Skeletal muscle tissue (tissue), 4 donors: ENCODE data around the gene ROPN1L. TPM values are rescaled to one million over a fixed set of nuclear protein-coding genes. Genes with fewer than 3 reads are reported as not detected.

ENCODE experiments used
- H3K27ac ChIP-seq: one replicate; pipeline ENCODE4 v1.7.0; 2013; ENCODE audit warnings: mild to moderate bottlenecking, low read depth, low read length, inconsistent platforms
- H3K27me3 ChIP-seq, 3 donors: one replicate each; pipeline ENCODE4 v1.7.0; 2013; ENCODE audit warnings: low read length in 3 of 3; ENCODE audit not compliant: control insufficient read depth in 3 of 3, insufficient read depth in 3 of 3
- H3K36me3 ChIP-seq, 3 donors: one replicate each; pipeline ENCODE4 v1.7.0; 2013; ENCODE audit warnings: low read length in 3 of 3; ENCODE audit not compliant: control insufficient read depth in 3 of 3, insufficient read depth in 3 of 3
- H3K4me1 ChIP-seq, 3 donors: one replicate each; pipeline ENCODE4 v1.7.0; 2013; ENCODE audit warnings: low read length in 3 of 3, mild to moderate bottlenecking in 3 of 3; ENCODE audit not compliant: control insufficient read depth in 3 of 3, insufficient read depth in 3 of 3
- H3K4me3 ChIP-seq, 3 donors: one replicate each; pipeline ENCODE4 v1.7.0; 2013; ENCODE audit warnings: low read length in 3 of 3
- H3K9ac ChIP-seq, 3 donors: one replicate each; pipeline ENCODE4 v1.7.0; 2013; ENCODE audit warnings: low read length in 3 of 3, mild to moderate bottlenecking in 3 of 3, moderate library complexity in 2 of 3, low read depth in 1 of 3
- H3K9me3 ChIP-seq, 3 donors: one replicate each; pipeline ENCODE4 v1.7.0; 2013; ENCODE audit warnings: low read length in 3 of 3; ENCODE audit not compliant: control insufficient read depth in 3 of 3
- total RNA-seq: library from RNA; depleted of rRNA; stranded (reverse); fragments of >200 nt; gene quantifications from one replicate; pipeline ENCODE4 v1.2.3, GENCODE V29; 2014
- donor health status: Osteomylitis.

ROPN1L gene
- total RNA-seq, 1 donor from 2014 or later, result not detected

DNA sequence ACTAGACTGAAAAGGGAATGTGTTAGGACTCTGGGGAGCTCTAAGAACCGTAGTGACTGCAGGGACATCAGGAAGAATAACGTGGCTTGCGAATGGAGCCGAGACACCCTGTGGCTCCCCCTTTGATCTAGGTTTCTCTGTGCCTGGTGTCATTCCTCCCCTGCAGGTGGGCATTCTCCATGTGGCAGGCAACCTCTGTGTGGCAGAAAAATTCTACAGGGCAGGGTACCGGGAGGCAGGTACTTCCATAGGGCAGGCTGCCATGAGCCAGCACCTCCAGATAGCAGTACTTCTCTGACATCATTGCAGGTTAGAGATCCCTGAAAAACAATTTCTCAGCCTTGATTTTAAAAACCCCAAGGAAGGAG lies 43.1 kb downstream of the ROPN1L start:
- Histone ChIP-seq H3K9me3 (no peaks in the 10 kb centered on the region), H3K27ac (no peak overlapping the region), H3K4me3 (no peak overlapping the region), H3K9ac (no peak overlapping the region), H3K36me3 (no peaks in the 10 kb centered on the region), H3K4me1 (peaks cover 0 to 3% (median 0%) of the 10 kb centered on the region in 3 donors), H3K27me3 (no peaks in the 10 kb centered on the region)

DNA sequence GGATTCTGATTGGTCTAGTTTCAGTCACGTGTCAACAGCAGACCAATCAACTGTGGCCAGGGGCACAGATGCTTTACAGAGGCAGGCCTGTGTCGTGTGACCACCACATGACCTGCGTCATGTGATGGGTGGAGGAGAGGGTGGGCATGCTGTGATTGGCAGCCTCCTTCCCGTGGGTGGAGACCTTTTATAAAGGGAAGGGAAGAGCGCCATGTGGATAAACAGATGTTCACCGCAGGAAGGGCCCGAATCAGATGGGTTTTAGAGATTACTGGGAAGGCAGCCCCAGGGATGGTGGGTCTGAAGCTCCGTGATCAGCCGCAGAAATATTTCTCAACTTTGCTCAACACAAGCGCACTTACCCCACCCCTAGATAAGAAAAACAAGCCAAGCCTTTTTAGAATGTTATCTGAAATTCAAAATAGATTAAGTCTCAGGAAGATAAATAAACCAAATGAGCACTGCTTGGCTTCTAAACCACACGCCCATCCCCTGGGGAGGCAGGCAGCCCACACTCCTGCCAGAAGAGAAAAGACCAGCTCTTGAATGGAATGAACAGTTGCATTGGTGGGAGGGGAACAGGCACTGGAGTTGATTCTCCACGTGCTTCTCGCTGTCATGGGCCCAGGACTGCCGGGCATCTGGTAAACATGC lies 43.6 kb downstream of the ROPN1L start:
- H3K36me3 ChIP-seq, result no peaks in the 10 kb centered on the region
- H3K9me3 ChIP-seq, result no peaks in the 10 kb centered on the region
- no peak overlapping the region for H3K4me3 ChIP-seq
- H3K27ac ChIP-seq, result no peak overlapping the region
- peaks cover 0 to 4% (median 0%) of the 10 kb centered on the region in 3 donors for H3K4me1 ChIP-seq
- no peaks in the 10 kb centered on the region for H3K27me3 ChIP-seq
- H3K9ac ChIP-seq, result no peak overlapping the region

DNA sequence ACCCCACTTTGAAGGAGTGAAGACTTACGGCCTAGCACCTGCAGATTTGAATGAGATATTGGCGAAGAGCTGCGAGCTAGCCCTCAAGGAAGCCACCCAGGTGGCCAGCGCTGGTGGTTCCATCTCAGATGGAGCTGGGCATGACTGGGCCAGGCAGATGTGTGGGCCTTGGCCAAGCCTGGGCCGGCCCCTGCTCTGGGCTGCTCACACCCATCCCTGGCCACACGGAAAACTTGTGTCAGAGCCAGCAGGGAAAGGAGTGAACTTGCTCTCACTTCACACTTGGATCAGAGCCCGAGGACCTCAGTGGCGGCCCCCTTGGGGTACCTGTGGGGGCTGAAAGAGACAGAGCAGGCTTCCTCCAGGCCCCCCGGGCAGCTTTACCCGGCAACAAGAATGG lies 44.2 kb downstream of the ROPN1L start:
- H3K27me3 ChIP-seq, result peaks cover 0 to 4% (median 0%) of the 10 kb centered on the region in 3 donors
- no peak overlapping the region for H3K4me3 ChIP-seq
- H3K27ac ChIP-seq, result no peak overlapping the region
- no peak overlapping the region for H3K9ac ChIP-seq
- no peaks in the 10 kb centered on the region for H3K36me3 ChIP-seq
- H3K9me3 ChIP-seq, result no peaks in the 10 kb centered on the region
- peaks cover 0 to 3% (median 0%) of the 10 kb centered on the region in 3 donors for H3K4me1 ChIP-seq

DNA sequence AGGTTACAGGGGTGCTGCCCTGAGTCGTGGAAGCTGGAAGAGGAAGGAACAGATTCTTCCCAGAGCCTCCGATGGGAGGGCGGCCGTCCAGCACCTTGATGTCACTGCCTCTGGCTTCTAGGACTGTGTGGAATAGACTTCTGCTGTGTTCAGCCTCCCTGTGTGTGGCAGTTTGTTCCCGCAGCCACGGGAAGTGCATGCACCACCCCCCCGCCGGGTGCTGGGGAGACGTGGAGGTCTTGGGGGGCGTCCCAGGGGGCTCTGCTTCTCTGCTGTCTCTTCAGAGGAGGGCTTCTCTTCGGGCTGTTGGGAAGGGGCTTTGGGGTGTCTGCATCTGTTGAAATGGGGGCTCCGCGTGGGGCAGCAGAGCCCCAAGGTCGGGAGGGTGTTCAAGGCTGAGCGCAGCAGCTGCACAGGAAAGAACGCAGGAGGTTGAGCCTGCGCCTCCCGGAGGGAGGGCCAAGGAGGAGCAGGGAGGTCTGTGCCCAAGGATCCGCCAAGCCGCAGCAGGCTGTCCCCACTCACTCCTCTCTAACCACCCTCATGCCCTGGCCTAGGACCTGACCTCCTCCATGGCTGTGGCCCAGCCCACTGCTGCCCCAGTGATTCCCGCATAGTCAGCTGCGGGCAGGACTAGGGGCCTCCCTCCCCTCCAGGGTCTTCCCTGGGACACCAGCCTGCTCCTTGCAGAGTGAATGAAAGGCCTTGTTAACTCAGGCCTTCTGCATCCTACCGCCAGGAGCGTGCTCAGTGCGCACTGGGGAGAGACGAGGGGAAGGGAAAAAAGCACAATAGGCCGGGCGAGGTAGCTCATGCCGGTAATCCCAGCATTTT lies 45.0 kb downstream of the ROPN1L start:
- Histone ChIP-seq H3K4me1 (peaks cover 0 to 3% (median 0%) of the 10 kb centered on the region in 3 donors), H3K27ac (no peak overlapping the region), H3K36me3 (no peaks in the 10 kb centered on the region), H3K9me3 (no peaks in the 10 kb centered on the region), H3K4me3 (no peak overlapping the region), H3K9ac (no peak overlapping the region), H3K27me3 (peaks cover 0 to 11% (median 0%) of the 10 kb centered on the region in 3 donors)

DNA sequence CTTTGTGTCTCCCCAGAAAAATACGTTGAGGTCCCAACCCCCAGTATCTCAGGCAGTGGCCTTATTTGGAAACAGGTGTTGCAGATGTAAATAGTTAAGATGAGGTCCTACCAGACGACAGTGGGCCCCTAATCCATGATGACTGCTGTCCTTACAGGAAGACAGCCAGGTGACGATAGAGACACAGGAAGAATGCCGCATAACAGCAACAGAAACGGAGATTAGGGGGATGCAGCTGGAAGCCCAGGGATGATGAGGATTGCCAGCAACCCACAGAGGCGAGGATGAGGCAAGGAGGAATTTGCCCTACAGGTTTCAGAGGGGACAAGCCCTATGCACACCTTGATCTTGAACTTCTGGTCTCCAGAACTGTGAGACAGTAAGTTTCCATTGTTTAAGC lies 46.5 kb downstream of the ROPN1L start:
- H3K4me1 ChIP-seq, result peaks cover 0 to 3% (median 0%) of the 10 kb centered on the region in 3 donors
- no peak overlapping the region for H3K27ac ChIP-seq
- peaks cover 0 to 14% (median 0%) of the 10 kb centered on the region in 3 donors for H3K27me3 ChIP-seq
- no peak overlapping the region for H3K9ac ChIP-seq
- no peaks in the 10 kb centered on the region for H3K9me3 ChIP-seq
- no peaks in the 10 kb centered on the region for H3K36me3 ChIP-seq
- no peak overlapping the region for H3K4me3 ChIP-seq

DNA sequence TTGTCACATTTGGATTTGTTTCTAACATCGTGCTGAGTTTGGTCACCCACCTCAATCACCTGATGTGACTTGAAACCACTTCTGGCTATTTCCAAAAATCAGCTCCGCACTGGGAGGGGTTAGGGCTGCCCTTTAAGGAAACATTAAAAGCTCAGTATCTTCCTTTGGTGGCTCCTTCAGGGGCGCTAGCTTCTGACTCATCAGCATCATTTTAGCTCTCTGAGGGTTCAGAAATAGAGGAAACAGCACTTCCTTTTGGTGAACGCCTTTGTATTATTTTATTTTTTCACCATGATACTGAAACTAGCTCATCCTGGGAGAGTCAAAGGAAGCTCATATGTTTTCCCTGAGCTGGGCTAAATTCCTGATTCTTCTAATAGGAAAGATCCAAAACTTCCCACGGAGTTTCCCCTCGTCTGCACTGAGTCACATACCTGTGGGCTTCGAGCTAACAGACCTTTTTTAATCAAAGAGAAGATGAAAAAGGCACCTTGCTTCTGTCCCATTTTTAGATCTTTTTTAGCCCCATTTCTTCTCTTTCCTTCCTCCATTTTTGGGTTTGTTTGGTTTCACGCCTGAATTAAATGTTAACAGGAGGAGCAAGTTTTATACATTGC lies 48.2 kb downstream of the ROPN1L start:
- Histone ChIP-seq H3K9me3 (peaks cover 0 to 3% (median 2%) of the 10 kb centered on the region in 3 donors), H3K9ac (no peak overlapping the region), H3K4me3 (no peak overlapping the region), H3K27ac (no peak overlapping the region), H3K36me3 (no peaks in the 10 kb centered on the region), H3K27me3 (peaks cover 0 to 14% (median 0%) of the 10 kb centered on the region in 3 donors), H3K4me1 (peaks cover 0 to 3% (median 0%) of the 10 kb centered on the region in 3 donors)

DNA sequence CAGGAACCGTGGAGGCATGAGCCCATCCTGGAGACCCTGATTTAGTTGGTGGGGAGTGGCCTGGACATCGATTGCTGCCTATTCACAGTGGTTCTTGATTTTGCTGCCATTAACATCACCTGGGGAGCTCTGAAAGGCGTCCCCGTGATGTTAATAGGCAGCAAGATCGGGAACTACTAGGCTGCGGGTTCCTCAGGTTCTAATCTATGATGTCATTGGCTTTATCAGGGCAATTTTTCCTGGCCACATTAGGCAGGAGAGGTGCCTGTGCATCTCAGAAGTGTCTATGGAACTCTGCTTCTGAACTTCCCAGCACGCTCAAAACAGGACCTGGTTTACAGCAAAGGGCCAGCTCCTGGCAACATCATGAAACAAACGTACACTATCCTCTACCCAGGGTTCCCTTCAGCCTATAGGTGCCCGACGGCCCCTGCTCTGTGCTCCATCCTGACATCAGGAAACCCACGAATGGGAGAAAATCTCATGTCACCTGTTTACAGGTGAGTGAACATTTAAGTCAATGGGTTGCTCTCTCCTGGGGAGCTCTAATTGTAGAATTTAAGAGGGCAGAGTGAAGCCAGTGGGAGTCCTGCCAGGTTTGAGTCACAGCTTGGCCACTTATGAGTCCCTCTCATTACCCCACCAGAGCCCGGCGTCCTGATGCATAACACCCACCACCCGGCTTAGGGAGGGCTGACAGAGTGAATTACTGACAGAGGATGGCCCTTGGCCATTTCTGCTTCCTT lies 49.4 kb downstream of the ROPN1L start:
- peaks cover 0 to 3% (median 3%) of the 10 kb centered on the region in 3 donors for H3K9me3 ChIP-seq
- peaks cover 0 to 14% (median 0%) of the 10 kb centered on the region in 3 donors for H3K27me3 ChIP-seq
- H3K4me1 ChIP-seq, result peaks cover 0 to 3% (median 0%) of the 10 kb centered on the region in 3 donors
- H3K36me3 ChIP-seq, result no peaks in the 10 kb centered on the region
- no peak overlapping the region for H3K9ac ChIP-seq
- H3K27ac ChIP-seq, result no peak overlapping the region
- H3K4me3 ChIP-seq, result no peak overlapping the region

DNA sequence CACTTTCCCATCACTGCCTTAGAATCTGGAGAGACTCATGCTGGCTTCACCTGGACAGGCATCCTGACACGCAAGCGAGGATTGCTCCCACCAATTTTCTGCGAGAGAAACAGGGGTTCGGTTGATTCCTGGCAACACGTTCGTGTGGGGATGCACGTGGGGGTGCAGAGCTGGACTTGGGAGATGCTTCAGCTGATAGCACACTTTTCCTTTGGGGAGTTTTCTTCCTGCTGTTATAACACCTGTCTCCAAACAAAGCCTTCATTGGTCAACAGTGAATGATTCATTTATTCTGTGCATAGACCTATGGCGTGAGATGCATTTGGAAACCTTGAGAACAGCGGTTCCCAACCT lies 50.0 kb downstream of the ROPN1L start:
- no peak overlapping the region for H3K27ac ChIP-seq
- peaks cover 0 to 14% (median 0%) of the 10 kb centered on the region in 3 donors for H3K27me3 ChIP-seq
- H3K4me1 ChIP-seq, result peaks cover 0 to 3% (median 0%) of the 10 kb centered on the region in 3 donors
- no peak overlapping the region for H3K9ac ChIP-seq
- H3K4me3 ChIP-seq, result no peak overlapping the region
- no peaks in the 10 kb centered on the region for H3K36me3 ChIP-seq
- H3K9me3 ChIP-seq, result peaks cover 0 to 3% (median 3%) of the 10 kb centered on the region in 3 donors

DNA sequence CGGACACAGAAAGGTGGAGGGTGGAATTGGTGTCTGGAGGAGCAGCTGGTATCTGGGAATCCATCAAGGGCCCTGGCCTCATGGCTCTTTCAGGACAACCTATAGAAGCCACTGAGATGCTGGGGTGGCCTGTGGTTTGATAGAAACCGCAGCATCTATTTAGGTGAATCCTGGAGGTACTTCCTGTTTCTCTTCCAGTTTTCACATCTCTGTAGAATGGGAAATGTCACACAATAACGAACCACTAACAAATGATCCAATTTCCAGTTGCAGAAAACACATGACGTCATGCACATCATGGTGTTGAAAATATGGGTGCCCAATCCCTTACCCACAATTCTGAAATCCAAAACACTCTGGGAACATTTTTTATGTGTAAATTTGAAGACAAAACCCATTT lies 52.2 kb downstream of the ROPN1L start:
- Histone ChIP-seq H3K9ac (no peak overlapping the region), H3K9me3 (peaks cover 0 to 3% (median 3%) of the 10 kb centered on the region in 3 donors), H3K27ac (no peak overlapping the region), H3K36me3 (no peaks in the 10 kb centered on the region), H3K4me1 (peaks cover 0 to 2% (median 0%) of the 10 kb centered on the region in 3 donors), H3K4me3 (no peak overlapping the region), H3K27me3 (peaks cover 0 to 14% (median 0%) of the 10 kb centered on the region in 3 donors)
